Breast epithelium (tissue), 3 donors: ENCODE results near the gene KLHDC10.

Source experiments
- CTCF ChIP-seq, 3 donors: fragments of 450-650 bp; IDR thresholded peaks; one replicate each; pipeline ENCODE4 v1.5.1; 2016 to 2017; ENCODE audit warnings: antibody characterized with exemption in 3 of 3, mild to moderate bottlenecking in 3 of 3, moderate library complexity in 3 of 3
- POLR2A ChIP-seq: fragments of 450-650 bp; IDR thresholded peaks from one replicate; pipeline ENCODE4 v1.6.1; 2016; ENCODE audit warnings: antibody characterized with exemption, mild to moderate bottlenecking, moderate library complexity
- POLR2AphosphoS5 ChIP-seq, 3 donors: sonication (generic); formaldehyde crosslinking; IDR thresholded peaks; one replicate each; pipeline ENCODE4 v1.6.1; 2017; ENCODE audit warnings: antibody characterized with exemption in 3 of 3

GRCh38 chr7:130087364-130087763 is 17.0 kb downstream of the KLHDC10 start:
- TF ChIP-seq POLR2A = no peak
- no peak for TF ChIP-seq CTCF (IDR thresholded peaks at IDR 0.05)
- TF ChIP-seq POLR2AphosphoS5 (IDR thresholded peaks at IDR 0.05) = no peak
